K562 (cell line): Measurements from ENCODE around the gene TRIM38. TPM values are rescaled to one million over a fixed set of nuclear protein-coding genes. Genes with fewer than 3 reads are reported as not detected.

ENCODE experiments used
- ATAC-seq: fragments of 200-7000 bp; cut with Tn5 transposase; 3 replicates; pipeline ENCODE4 v1.9.1; 2020; ENCODE audit warnings: moderate library complexity
- BruUV-seq: library from RNA; stranded (reverse); fragments of 400-500 nt; replicated peaks from 2 replicates; lab custom pipeline; 2021; lab: Mats Ljungman, UMichigan
- CTCF ChIA-PET: fragments of 300-600 bp; formaldehyde crosslinking; extraction: SDS; loops from one replicate; lab custom pipeline; 2021; ENCODE audit warnings: low intra/inter-chr PET ratio; lab: Yijun Ruan, JAX
- POLR2A ChIA-PET: fragments of 300-600, 350-650 bp; sonication (Branson Sonifier 250); formaldehyde crosslinking; extraction: SDS; loops from one replicate; lab custom pipeline; 2021; ENCODE audit warnings: antibody characterized with exemption, inconsistent platforms; lab: Yijun Ruan, JAX
- DNase-seq, 4 experiments: peaks; one replicate each; pipeline versions ENCODE4 v3.0.0 to v3.0.0-alpha.2; 2011 to 2018; ENCODE audit warnings: low spot score in 3 of 4, mixed read lengths in 3 of 4; ENCODE audit errors: extremely low read depth in 1 of 4
- FAIRE-seq: peaks from 2 replicates; lab custom pipeline; 2011; peaks lifted over from hg19 to GRCh38; lab: Jason Lieb, UNC
- H2AFZ ChIP-seq: 2 replicates; pipeline ENCODE4 v1.6.0; 2011; ENCODE audit warnings: low read depth, low read length, control low read depth, inconsistent platforms
- H3K27ac ChIP-seq: fragments of 200-600 bp; 3 replicates; pipeline ENCODE4 v1.8.0; 2011; ENCODE audit warnings: low read depth, mild to moderate bottlenecking, control low read depth, inconsistent platforms, low read length, moderate library complexity, mixed read lengths; ENCODE audit errors: extremely low read depth
- H3K27me3 ChIP-seq, 2 experiments: fragments of 300-600 bp in 1 of 2; 2 replicates in 1 of 2; 3 replicates in 1 of 2; pipeline versions ENCODE4 v1.6.0 to v1.8.0; 2011; ENCODE audit warnings: inconsistent platforms in 2 of 2, low read length in 2 of 2, mild to moderate bottlenecking in 1 of 2, mixed read lengths in 1 of 2, moderate library complexity in 1 of 2; ENCODE audit not compliant: control insufficient read depth in 2 of 2, insufficient read depth in 2 of 2
- H3K36me3 ChIP-seq: fragments of 300-600 bp; 3 replicates; pipeline ENCODE4 v1.8.0; 2011; ENCODE audit warnings: mild to moderate bottlenecking, low read length, inconsistent platforms; ENCODE audit not compliant: control insufficient read depth, insufficient read depth
- H3K4me1 ChIP-seq, 2 experiments: fragments of 200-600 bp in 1 of 2; replicated peaks in 1 of 2; 2 replicates in 1 of 2; 3 replicates in 1 of 2; pipeline versions ENCODE4 v1.5.1 to v1.8.0; 2011; ENCODE audit warnings: inconsistent platforms in 2 of 2, low read length in 2 of 2, mild to moderate bottlenecking in 1 of 2, mixed read lengths in 1 of 2, moderate library complexity in 1 of 2; ENCODE audit not compliant: control insufficient read depth in 2 of 2, insufficient read depth in 2 of 2
- H3K4me2 ChIP-seq: 2 replicates; pipeline ENCODE4 v1.6.1; 2011; ENCODE audit warnings: low read length, control low read depth, inconsistent platforms, mixed read lengths; ENCODE audit not compliant: insufficient read depth
- H3K4me3 ChIP-seq: fragments of 200-600 bp; sonication (generic), shearing (Covaris generic); 2 replicates; pipeline ENCODE4 v1.5.1; 2016; ENCODE audit warnings: control low read depth, inconsistent platforms
- H3K79me2 ChIP-seq: fragments of 200-600 bp; 3 replicates; pipeline ENCODE4 v1.8.0; 2011; ENCODE audit warnings: low read length, inconsistent platforms; ENCODE audit not compliant: control insufficient read depth, insufficient read depth
- H3K9ac ChIP-seq, 2 experiments: 2 replicates each; pipeline versions ENCODE4 v1.6.0 to v1.6.1; 2011; ENCODE audit warnings: low read depth in 2 of 2, low read length in 2 of 2, control low read depth in 1 of 2, inconsistent platforms in 1 of 2, mild to moderate bottlenecking in 1 of 2, mixed read lengths in 1 of 2; ENCODE audit not compliant: insufficient read depth in 1 of 2
- H3K9me1 ChIP-seq: one replicate; pipeline ENCODE4 v1.6.0; 2011; ENCODE audit warnings: inconsistent platforms, mild to moderate bottlenecking, low read length, moderate library complexity; ENCODE audit not compliant: control insufficient read depth, insufficient read depth
- H3K9me3 ChIP-seq: replicated peaks from 2 replicates; pipeline ENCODE4 v1.5.1; 2011; ENCODE audit warnings: low read depth, low read length, inconsistent platforms; ENCODE audit not compliant: control insufficient read depth, insufficient read depth
- H4K20me1 ChIP-seq: replicated peaks from 2 replicates; pipeline ENCODE4 v1.6.1; 2011; ENCODE audit warnings: low read length, inconsistent platforms, mixed read lengths; ENCODE audit not compliant: control insufficient read depth, insufficient read depth
- CC2D1A ChIP-seq: fragments of 450-650 bp; IDR thresholded peaks from 2 replicates; pipeline ENCODE4 v1.6.1; 2017; ENCODE audit warnings: mild to moderate bottlenecking
- GABPB2 ChIP-seq: fragments of 250-450 bp; sonication (Bioruptor Pico); conservative IDR thresholded peaks from 2 replicates; pipeline ENCODE4 v1.5.1; 2021; ENCODE audit warnings: mild to moderate bottlenecking
- KAT8 ChIP-seq: fragments of 450-650 bp; IDR thresholded peaks from 2 replicates; pipeline ENCODE4 v1.6.1; 2016; ENCODE audit warnings: low read depth, mild to moderate bottlenecking
- MNT ChIP-seq, 2 experiments: fragments of 450-650 bp; conservative IDR thresholded peaks; 2 replicates each; pipeline ENCODE4 v1.6.1; 2017; ENCODE audit warnings: mild to moderate bottlenecking in 2 of 2, moderate library complexity in 2 of 2
- MTA1 ChIP-seq: fragments of 450-650 bp; IDR thresholded peaks from 2 replicates; pipeline ENCODE4 v1.6.1; 2017; ENCODE audit warnings: borderline replicate concordance
- MTA2 ChIP-seq: fragments of 450-650 bp; IDR thresholded peaks from 2 replicates; pipeline ENCODE4 v1.6.1; 2016; ENCODE audit warnings: low read depth
- SIN3A ChIP-seq, 2 experiments: fragments of 150-350 bp in 1 of 2; IDR thresholded peaks; 2 replicates each; pipeline ENCODE4 v1.6.1; 2011 to 2016; ENCODE audit warnings: borderline replicate concordance in 2 of 2, low read depth in 2 of 2, low read length in 2 of 2, mild to moderate bottlenecking in 2 of 2, moderate library complexity in 2 of 2; ENCODE audit not compliant: control insufficient read depth in 1 of 2
- TGIF2 ChIP-seq: sonication (generic); formaldehyde crosslinking; IDR thresholded peaks from 2 replicates; pipeline ENCODE4 v1.8.1; 2022; ENCODE audit warnings: mild to moderate bottlenecking, missing genetic modification reagents, moderate library complexity
- THAP12 ChIP-seq: fragments of 250-450 bp; sonication (Bioruptor Pico); IDR thresholded peaks from 2 replicates; pipeline ENCODE4 v1.9.0; 2021; ENCODE audit warnings: mild to moderate bottlenecking, inconsistent platforms
- TOE1 ChIP-seq, 2 experiments: fragments of 450-650 bp in 1 of 2; sonication (generic) in 1 of 2; formaldehyde crosslinking in 1 of 2; IDR thresholded peaks; 2 replicates each; pipeline versions ENCODE4 v1.7.1 to v1.8.0; 2016 to 2022; ENCODE audit warnings: borderline replicate concordance in 2 of 2, mild to moderate bottlenecking in 2 of 2, antibody characterized with exemption in 1 of 2, inconsistent platforms in 1 of 2, low read depth in 1 of 2, missing genetic modification reagents in 1 of 2, moderate library complexity in 1 of 2
- ZFP1 ChIP-seq: fragments of 450-650 bp; formaldehyde crosslinking; IDR thresholded peaks from 2 replicates; pipeline ENCODE4 v1.4.0; 2020; ENCODE audit warnings: mild to moderate bottlenecking, mixed read lengths
- ZNF507 ChIP-seq: conservative IDR thresholded peaks from 2 replicates; pipeline ENCODE4 v1.6.1; 2017; ENCODE audit warnings: missing genetic modification characterization, missing compliant biosample characterization
- WGBS: fragments of 100-300 bp; shearing (Covaris generic); methylation state at CpG from one replicate; pipeline ENCODE4 v1.1.6; 2016; ENCODE audit warnings: low coverage, mixed read lengths; ENCODE audit not compliant: insufficient coverage; ENCODE audit errors: missing lambda C conversion rate; 5-methylcytosine and 5-hydroxymethylcytosine counted together
- in situ Hi-C: fragments of 300-500 bp; cut with MboI; formaldehyde crosslinking; loops from 4 replicates; pipeline ENCODE4 v1.15.0; 2018; ENCODE audit warnings: inconsistent platforms, mixed read lengths
- intact Hi-C: fragments of 100-400 bp; cut with micrococcal nuclease; formaldehyde crosslinking; loops from 2 replicates; pipeline ENCODE4 v1.14.2; 2022
- polyA plus RNA-seq, 8 experiments: library from polyadenylated mRNA; depleted of rRNA in 4 of 8; stranded (reverse) in 5 of 8; unstranded in 3 of 8; fragments of >200 nt; fragmentation: Nextera tagmentation in 2 of 8; fragmentation: Illumina TruSeq in 1 of 8; extraction: Ambion mirVana in 2 of 8; extraction: Trizol in 1 of 8; gene quantifications; 2 replicates each; pipeline versions ENCODE4 v1.2.1 to v1.2.3, GENCODE V29; 2011 to 2014; ENCODE audit warnings: inconsistent platforms in 1 of 8, missing spikeins in 1 of 8
- total RNA-seq, 7 experiments: library from RNA; depleted of rRNA in 6 of 7; stranded (reverse); fragments of >200 nt in 6 of 7; fragmentation: Illumina TruSeq in 2 of 7; extraction: Trizol in 2 of 7; gene quantifications; 2 replicates each; pipeline versions ENCODE4 v1.2.1 to v1.2.3, GENCODE V29; 2011 to 2021; ENCODE audit warnings: low replicate concordance in 1 of 7
- TF ChIP-seq, protein P1 (sequence below), 2 experiments: fragments of 450-650 bp in 1 of 2; IDR thresholded peaks; 2 replicates each; pipeline ENCODE4 v1.6.1; 2011 to 2017; ENCODE audit warnings: low read depth in 2 of 2, antibody characterized with exemption in 1 of 2, borderline replicate concordance in 1 of 2, low read length in 1 of 2, mild to moderate bottlenecking in 1 of 2, mixed read lengths in 1 of 2; ENCODE audit not compliant: control insufficient read depth in 1 of 2

TRIM38 gene
- total and polyA plus RNA-seq, 9 of the 15 experiments (the other 6 are each of a cell fraction or from before 2014, with no cell fraction given) = 1.7 to 6.7 (median 6.3) TPM

DNA sequence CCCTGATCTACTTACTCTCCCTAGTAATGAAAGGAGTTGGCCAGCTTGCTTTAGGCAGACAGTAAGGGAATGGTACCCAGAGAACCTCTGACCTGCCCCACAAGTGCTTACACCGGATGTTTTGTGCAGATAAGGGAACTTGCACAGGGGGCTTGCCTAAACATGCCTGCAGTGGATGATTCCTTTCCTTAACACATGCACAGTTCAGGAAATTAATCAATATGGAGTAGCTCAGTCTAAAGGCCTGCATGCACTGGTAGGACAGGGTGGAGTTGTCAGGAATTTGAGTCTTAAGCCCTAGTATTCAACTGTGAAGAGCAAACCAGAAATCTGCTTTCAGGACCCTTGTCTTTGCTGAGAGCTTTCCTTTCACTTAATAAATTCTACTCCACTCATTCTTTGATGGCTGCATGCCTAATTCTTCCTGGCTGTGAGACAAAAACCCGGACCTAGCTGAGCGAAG lies 3.9 kb upstream of the TRIM38 start:
- H3K9me1 ChIP-seq = no peaks in the 10 kb centered on the region
- H3K27me3 ChIP-seq = no peaks in the 10 kb centered on the region
- BruUV-seq = no TSS peak
- in situ Hi-C loops (no loop called here), intact Hi-C loops (no loop called here)
- peaks cover 14% of the 10 kb centered on the region for H3K9me3 ChIP-seq
- H3K4me3 ChIP-seq = no peak overlapping the region
- no peaks in the 10 kb centered on the region for H3K36me3 ChIP-seq
- no peak overlapping the region for H3K9ac ChIP-seq
- peak; percentile 76 for FAIRE-seq
- ChIA-PET POLR2A (interaction anchor here (0.5 to 1.3 kb wide), 5 partner anchors 25 to 414 kb away, joined by 3 to 5 read pairs (median 3); a partner anchor contains a TSS), CTCF (no interaction called here)
- H2AFZ ChIP-seq = peak overlapping the region; percentile 53; the same call in 1 of the 2 replicates
- no peak overlapping the region for H3K4me2 ChIP-seq
- H3K4me1 ChIP-seq = peaks cover 6 to 19% of the 10 kb centered on the region in 2 experiments; a peak in 4 of 5 replicates
- WGBS = 39% methylated on average over 3 of the region's 3 CpGs
- no peak overlapping the region for H3K27ac ChIP-seq
- peak; percentile 24 for ATAC-seq
- no peaks in the 10 kb centered on the region for H4K20me1 ChIP-seq
- H3K79me2 ChIP-seq = peaks cover 8% of the 10 kb centered on the region
- peak; percentile 50 to 80 (median 58) for DNase-seq
- no peak for TF ChIP-seq CC2D1A
- no peak for TF ChIP-seq TOE1 (IDR thresholded peaks at IDR 0.05; ENCODE audit: borderline replicate concordance)
- TF ChIP-seq TOE1 (CRISPR knock-in tag; IDR thresholded peaks at IDR 0.05; ENCODE audit: borderline replicate concordance, low read depth) = no peak
- TF ChIP-seq THAP12 (CRISPR knock-in tag) = no peak
- TF ChIP-seq ZNF507 (tag) = 0 out of 2 replicates have a peak, but pooled peaks have one; percentile 18
- no peak for TF ChIP-seq ZFP1 (CRISPR knock-in tag)
- TF ChIP-seq MNT (conservative IDR thresholded peaks at IDR 0.05) = peak in 1 of 2 experiments; percentile 28; a peak in 1 of 4 replicates
- no peak for TF ChIP-seq TGIF2 (CRISPR knock-in tag)
- no peak for TF ChIP-seq MTA1
- TF ChIP-seq, protein P1, sequence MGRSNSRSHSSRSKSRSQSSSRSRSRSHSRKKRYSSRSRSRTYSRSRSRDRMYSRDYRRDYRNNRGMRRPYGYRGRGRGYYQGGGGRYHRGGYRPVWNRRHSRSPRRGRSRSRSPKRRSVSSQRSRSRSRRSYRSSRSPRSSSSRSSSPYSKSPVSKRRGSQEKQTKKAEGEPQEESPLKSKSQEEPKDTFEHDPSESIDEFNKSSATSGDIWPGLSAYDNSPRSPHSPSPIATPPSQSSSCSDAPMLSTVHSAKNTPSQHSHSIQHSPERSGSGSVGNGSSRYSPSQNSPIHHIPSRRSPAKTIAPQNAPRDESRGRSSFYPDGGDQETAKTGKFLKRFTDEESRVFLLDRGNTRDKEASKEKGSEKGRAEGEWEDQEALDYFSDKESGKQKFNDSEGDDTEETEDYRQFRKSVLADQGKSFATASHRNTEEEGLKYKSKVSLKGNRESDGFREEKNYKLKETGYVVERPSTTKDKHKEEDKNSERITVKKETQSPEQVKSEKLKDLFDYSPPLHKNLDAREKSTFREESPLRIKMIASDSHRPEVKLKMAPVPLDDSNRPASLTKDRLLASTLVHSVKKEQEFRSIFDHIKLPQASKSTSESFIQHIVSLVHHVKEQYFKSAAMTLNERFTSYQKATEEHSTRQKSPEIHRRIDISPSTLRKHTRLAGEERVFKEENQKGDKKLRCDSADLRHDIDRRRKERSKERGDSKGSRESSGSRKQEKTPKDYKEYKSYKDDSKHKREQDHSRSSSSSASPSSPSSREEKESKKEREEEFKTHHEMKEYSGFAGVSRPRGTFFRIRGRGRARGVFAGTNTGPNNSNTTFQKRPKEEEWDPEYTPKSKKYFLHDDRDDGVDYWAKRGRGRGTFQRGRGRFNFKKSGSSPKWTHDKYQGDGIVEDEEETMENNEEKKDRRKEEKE (IDR thresholded peaks at IDR 0.05; ENCODE audit: borderline replicate concordance in 1 of 2, control insufficient read depth in 1 of 2, low read depth in 2 of 2, low read length in 1 of 2) = no peak
- peak; percentile 47 for TF ChIP-seq MTA2
- TF ChIP-seq GABPB2 (CRISPR knock-in tag) = no peak
- TF ChIP-seq KAT8 = no peak
- TF ChIP-seq SIN3A (IDR thresholded peaks at IDR 0.05; ENCODE audit: borderline replicate concordance in 2 of 2, control insufficient read depth in 1 of 2, low read depth in 2 of 2, low read length in 2 of 2) = no peak
